Measurements from ENCODE around the gene PIK3R1.

DNA sequence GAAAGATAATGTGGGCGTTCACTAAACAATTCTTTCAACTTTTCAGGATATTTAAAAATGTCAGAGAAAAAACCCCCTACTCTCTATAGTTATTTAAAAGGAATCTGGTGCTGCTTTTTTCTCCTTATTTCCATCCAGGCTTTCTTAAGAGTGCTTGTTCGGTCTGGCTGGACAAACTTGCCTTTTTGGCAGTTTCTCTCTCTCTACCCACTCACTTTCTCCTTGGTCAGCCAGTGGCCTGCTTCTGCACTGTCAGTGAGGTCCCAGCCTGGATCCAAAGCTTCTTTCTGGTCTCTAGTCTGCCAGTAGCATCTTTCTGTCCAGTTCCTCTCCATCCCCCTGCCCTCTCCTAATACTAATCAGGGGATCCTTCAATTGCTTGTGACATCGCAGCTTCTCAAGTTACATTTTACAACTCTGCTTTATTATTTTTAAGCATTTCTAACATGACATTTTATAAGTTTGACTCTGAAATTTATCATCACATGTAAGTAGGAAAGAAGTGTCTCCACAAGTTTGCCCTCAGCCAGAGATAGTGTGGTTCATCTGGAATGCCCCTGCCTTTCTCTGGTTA, 50.4 kb downstream of the PIK3R1 start:
- TF ChIP-seq CTCF (IDR thresholded peaks at IDR 0.05): no peak
- TF ChIP-seq POLR2A (IDR thresholded peaks at IDR 0.05): no peak

Measured in Peyer's patch (tissue), 4 donors.